ENCODE measurements around the gene WWP2. TPM values are rescaled to one million over a fixed set of nuclear protein-coding genes. Genes with fewer than 3 reads are reported as not detected.

Gene WWP2
- polyA plus RNA-seq, 3 donors = 29.6 to 54.4 (median 46.0) TPM

GRCh38 chr16:69925311-69925710 lies 163.2 kb downstream of the WWP2 start:
- DNase-seq = no peak
- Histone ChIP-seq H3K9ac (ENCODE audit: insufficient read depth, low read length, poor library complexity, severe bottlenecking) (no peak overlapping the region), H3K36me3 (replicated peaks in 1 of 2; ENCODE audit: control insufficient read depth in 1 of 2, insufficient read depth in 2 of 2, low read length in 2 of 2) (peaks cover 52 to 89% of the 10 kb centered on the region in 2 donors), H3K27me3 (ENCODE audit: control insufficient read depth in 2 of 2, insufficient read depth in 2 of 2, low read length in 2 of 2) (no peaks in the 10 kb centered on the region), H2AFZ (ENCODE audit: insufficient read depth, low read depth, low read length, poor library complexity, severe bottlenecking) (no peak overlapping the region), H3K4me2 (replicated peaks; ENCODE audit: extremely low read depth, low read length, poor library complexity, severe bottlenecking) (no peak overlapping the region), H3K9me3 (replicated peaks in 1 of 2; ENCODE audit: control insufficient read depth in 1 of 2, insufficient read depth in 1 of 2, low read length in 2 of 2) (no peaks in the 10 kb centered on the region), H3K79me2 (ENCODE audit: insufficient read depth, low read length) (no peaks in the 10 kb centered on the region), H3K4me1 (ENCODE audit: control insufficient read depth in 1 of 2, insufficient read depth in 2 of 2, low read length in 2 of 2) (no peaks in the 10 kb centered on the region), H3K27ac (ENCODE audit: low read depth in 1 of 2, low read length in 2 of 2) (no peak overlapping the region), H4K20me1 (ENCODE audit: insufficient read depth, low read length) (peaks cover 10% of the 10 kb centered on the region), H3K4me3 (replicated peaks in 1 of 3; ENCODE audit: low read depth in 2 of 3, low read length in 3 of 3) (no peak overlapping the region)
- H3K4me3 Mint-ChIP-seq = no peak overlapping the region
- TF ChIP-seq, protein P1, sequence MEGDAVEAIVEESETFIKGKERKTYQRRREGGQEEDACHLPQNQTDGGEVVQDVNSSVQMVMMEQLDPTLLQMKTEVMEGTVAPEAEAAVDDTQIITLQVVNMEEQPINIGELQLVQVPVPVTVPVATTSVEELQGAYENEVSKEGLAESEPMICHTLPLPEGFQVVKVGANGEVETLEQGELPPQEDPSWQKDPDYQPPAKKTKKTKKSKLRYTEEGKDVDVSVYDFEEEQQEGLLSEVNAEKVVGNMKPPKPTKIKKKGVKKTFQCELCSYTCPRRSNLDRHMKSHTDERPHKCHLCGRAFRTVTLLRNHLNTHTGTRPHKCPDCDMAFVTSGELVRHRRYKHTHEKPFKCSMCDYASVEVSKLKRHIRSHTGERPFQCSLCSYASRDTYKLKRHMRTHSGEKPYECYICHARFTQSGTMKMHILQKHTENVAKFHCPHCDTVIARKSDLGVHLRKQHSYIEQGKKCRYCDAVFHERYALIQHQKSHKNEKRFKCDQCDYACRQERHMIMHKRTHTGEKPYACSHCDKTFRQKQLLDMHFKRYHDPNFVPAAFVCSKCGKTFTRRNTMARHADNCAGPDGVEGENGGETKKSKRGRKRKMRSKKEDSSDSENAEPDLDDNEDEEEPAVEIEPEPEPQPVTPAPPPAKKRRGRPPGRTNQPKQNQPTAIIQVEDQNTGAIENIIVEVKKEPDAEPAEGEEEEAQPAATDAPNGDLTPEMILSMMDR (IDR thresholded peaks at IDR 0.05) = no peak
- peaks cover 0 to 2% (median 0%) of the 10 kb centered on the region in 7 donors for H3K9me3 Mint-ChIP-seq
- no peaks in the 10 kb centered on the region for H3K4me1 Mint-ChIP-seq
- H3K36me3 Mint-ChIP-seq = peaks cover 72 to 93% of the 10 kb centered on the region in 2 donors
- H3K27me3 Mint-ChIP-seq (ENCODE audit: low read depth in 3 of 3) = peaks cover 0 to 2% (median 2%) of the 10 kb centered on the region in 3 donors
- intact Hi-C loops (cut with micrococcal nuclease) = no loop called here
- WGBS (ENCODE audit: insufficient coverage) = 100% methylated on average over 2 of the region's 8 CpGs
- peak overlapping the region in 1 of 7 donors; percentile 19 for H3K27ac Mint-ChIP-seq

GRCh38 chr16:69926241-69926640 lies 164.1 kb downstream of the WWP2 start:
- H3K79me2 ChIP-seq (ENCODE audit: insufficient read depth, low read length) = no peaks in the 10 kb centered on the region
- 93% methylated on average over 8 of the region's 8 CpGs for WGBS (ENCODE audit: insufficient coverage)
- peak overlapping the region in 1 of 7 donors; percentile 1 for H3K27ac Mint-ChIP-seq

More at GRCh38 chr16:69926241-69926640, 164.1 kb downstream of the WWP2 start:
- Mint-ChIP-seq H3K9me3 (peaks cover 0 to 2% (median 0%) of the 10 kb centered on the region in 7 donors), H3K36me3 (peaks cover 70 to 94% of the 10 kb centered on the region in 2 donors), H3K4me1 (no peaks in the 10 kb centered on the region), H3K27me3 (ENCODE audit: low read depth in 3 of 3) (peaks cover 0 to 2% (median 2%) of the 10 kb centered on the region in 3 donors), H3K4me3 (no peak overlapping the region)
- no peaks in the 10 kb centered on the region for H3K9me3 ChIP-seq (replicated peaks in 1 of 2; ENCODE audit: control insufficient read depth in 1 of 2, insufficient read depth in 1 of 2, low read length in 2 of 2)
- H3K36me3 ChIP-seq (replicated peaks in 1 of 2; ENCODE audit: control insufficient read depth in 1 of 2, insufficient read depth in 2 of 2, low read length in 2 of 2) = peaks cover 55 to 89% of the 10 kb centered on the region in 2 donors
- H3K27ac ChIP-seq (ENCODE audit: low read depth in 1 of 2, low read length in 2 of 2) = no peak overlapping the region
- no peak overlapping the region for H3K9ac ChIP-seq (ENCODE audit: insufficient read depth, low read length, poor library complexity, severe bottlenecking)
- no peaks in the 10 kb centered on the region for H3K4me1 ChIP-seq (ENCODE audit: control insufficient read depth in 1 of 2, insufficient read depth in 2 of 2, low read length in 2 of 2)
- H3K27me3 ChIP-seq (ENCODE audit: control insufficient read depth in 2 of 2, insufficient read depth in 2 of 2, low read length in 2 of 2) = no peaks in the 10 kb centered on the region
- no peak overlapping the region for H3K4me2 ChIP-seq (replicated peaks; ENCODE audit: extremely low read depth, low read length, poor library complexity, severe bottlenecking)
- no peak overlapping the region for H3K4me3 ChIP-seq (replicated peaks in 1 of 3; ENCODE audit: low read depth in 2 of 3, low read length in 3 of 3)
- H2AFZ ChIP-seq (ENCODE audit: insufficient read depth, low read depth, low read length, poor library complexity, severe bottlenecking) = no peak overlapping the region
- DNase-seq = no peak
- TF ChIP-seq, protein P1 (IDR thresholded peaks at IDR 0.05) = no peak
- intact Hi-C loops (cut with micrococcal nuclease) = no loop called here
- H4K20me1 ChIP-seq (ENCODE audit: insufficient read depth, low read length) = peaks cover 10% of the 10 kb centered on the region
